ENCODE data around the gene SNRPD1. TPM values are rescaled to one million over a fixed set of nuclear protein-coding genes. Genes with fewer than 3 reads are reported as not detected.
A peak's percentile ranks its signal among the peaks of the same experiment; 100 is the strongest.
"Not testable (repeated sequence)": the region's sequence is repeated elsewhere in the genome, so short reads cannot be mapped to it uniquely, and the experiment has no call there.

The SNRPD1 gene
- total RNA-seq, 1 donor from 2014 or later, result 37.7 TPM

GRCh38 chr18:21662581-21662980 lies 50.5 kb downstream of the SNRPD1 start:
- Mint-ChIP-seq H3K4me3 (ENCODE audit: unreplicated experiment) (no peak overlapping the region), H3K27me3 (ENCODE audit: unreplicated experiment) (no peaks in the 10 kb centered on the region), H3K27ac (ENCODE audit: unreplicated experiment) (no peak overlapping the region), H3K4me1 (ENCODE audit: unreplicated experiment) (peaks cover 4% of the 10 kb centered on the region), H3K36me3 (ENCODE audit: unreplicated experiment) (no peaks in the 10 kb centered on the region), H3K9me3 (ENCODE audit: unreplicated experiment) (no peaks in the 10 kb centered on the region)
- TF ChIP-seq, protein P1, sequence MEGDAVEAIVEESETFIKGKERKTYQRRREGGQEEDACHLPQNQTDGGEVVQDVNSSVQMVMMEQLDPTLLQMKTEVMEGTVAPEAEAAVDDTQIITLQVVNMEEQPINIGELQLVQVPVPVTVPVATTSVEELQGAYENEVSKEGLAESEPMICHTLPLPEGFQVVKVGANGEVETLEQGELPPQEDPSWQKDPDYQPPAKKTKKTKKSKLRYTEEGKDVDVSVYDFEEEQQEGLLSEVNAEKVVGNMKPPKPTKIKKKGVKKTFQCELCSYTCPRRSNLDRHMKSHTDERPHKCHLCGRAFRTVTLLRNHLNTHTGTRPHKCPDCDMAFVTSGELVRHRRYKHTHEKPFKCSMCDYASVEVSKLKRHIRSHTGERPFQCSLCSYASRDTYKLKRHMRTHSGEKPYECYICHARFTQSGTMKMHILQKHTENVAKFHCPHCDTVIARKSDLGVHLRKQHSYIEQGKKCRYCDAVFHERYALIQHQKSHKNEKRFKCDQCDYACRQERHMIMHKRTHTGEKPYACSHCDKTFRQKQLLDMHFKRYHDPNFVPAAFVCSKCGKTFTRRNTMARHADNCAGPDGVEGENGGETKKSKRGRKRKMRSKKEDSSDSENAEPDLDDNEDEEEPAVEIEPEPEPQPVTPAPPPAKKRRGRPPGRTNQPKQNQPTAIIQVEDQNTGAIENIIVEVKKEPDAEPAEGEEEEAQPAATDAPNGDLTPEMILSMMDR (IDR thresholded peaks at IDR 0.05), result no peak
- no peak for DNase-seq (ENCODE audit: extremely low spot score, unreplicated experiment)

DNA sequence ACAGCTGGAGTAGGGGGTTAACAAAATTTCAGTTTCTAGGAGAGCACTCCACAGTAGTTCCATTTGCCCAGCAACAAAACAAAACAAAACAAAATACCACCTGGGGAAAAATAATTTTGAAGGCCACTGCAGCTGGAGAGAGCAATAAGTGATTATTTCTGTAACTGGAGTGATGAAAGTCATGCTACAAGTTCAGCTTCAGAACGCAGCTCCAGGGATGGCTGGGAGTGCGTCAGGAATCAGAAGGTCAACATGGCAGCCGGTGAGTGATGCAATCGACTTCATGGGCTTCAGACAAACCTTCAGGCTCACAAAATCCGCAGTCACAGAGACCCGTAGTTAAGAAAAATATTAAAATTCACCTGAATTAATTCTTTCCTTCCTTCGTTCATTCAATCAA lies 51.5 kb downstream of the SNRPD1 start:
- DNase-seq (ENCODE audit: extremely low spot score, unreplicated experiment), result no peak
- H3K27ac Mint-ChIP-seq (ENCODE audit: unreplicated experiment), result no peak overlapping the region
- H3K4me3 Mint-ChIP-seq (ENCODE audit: unreplicated experiment), result no peak overlapping the region
- no peaks in the 10 kb centered on the region for H3K9me3 Mint-ChIP-seq (ENCODE audit: unreplicated experiment)
- peaks cover 4% of the 10 kb centered on the region for H3K4me1 Mint-ChIP-seq (ENCODE audit: unreplicated experiment)
- TF ChIP-seq, protein P1 (IDR thresholded peaks at IDR 0.05), result no peak
- no peaks in the 10 kb centered on the region for H3K27me3 Mint-ChIP-seq (ENCODE audit: unreplicated experiment)
- H3K36me3 Mint-ChIP-seq (ENCODE audit: unreplicated experiment), result no peaks in the 10 kb centered on the region

DNA sequence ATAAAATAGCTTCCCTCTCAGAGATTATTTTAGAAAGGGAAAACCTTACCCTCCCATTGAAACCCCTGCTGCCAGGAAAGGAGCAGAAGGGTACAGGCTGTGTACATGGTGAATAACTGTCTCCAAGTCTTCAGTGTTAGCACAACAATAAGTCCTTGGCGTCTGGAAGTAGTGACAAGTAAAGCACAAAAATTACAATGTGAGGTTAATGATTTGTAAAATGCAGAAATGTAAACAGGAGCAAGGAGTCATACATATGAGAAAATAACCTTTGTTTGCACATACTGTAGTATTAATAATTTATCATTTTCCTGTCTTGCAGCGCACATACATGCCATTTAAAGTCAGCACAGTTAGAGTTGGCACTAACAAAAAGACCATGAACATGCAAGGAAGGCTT lies 52.0 kb downstream of the SNRPD1 start:
- Mint-ChIP-seq H3K4me1 (ENCODE audit: unreplicated experiment) (peaks cover 4% of the 10 kb centered on the region), H3K36me3 (ENCODE audit: unreplicated experiment) (no peaks in the 10 kb centered on the region), H3K4me3 (ENCODE audit: unreplicated experiment) (no peak overlapping the region), H3K9me3 (ENCODE audit: unreplicated experiment) (no peaks in the 10 kb centered on the region), H3K27ac (ENCODE audit: unreplicated experiment) (no peak overlapping the region), H3K27me3 (ENCODE audit: unreplicated experiment) (no peaks in the 10 kb centered on the region)
- TF ChIP-seq, protein P1 (IDR thresholded peaks at IDR 0.05), result no peak
- DNase-seq (ENCODE audit: extremely low spot score, unreplicated experiment), result no peak

DNA sequence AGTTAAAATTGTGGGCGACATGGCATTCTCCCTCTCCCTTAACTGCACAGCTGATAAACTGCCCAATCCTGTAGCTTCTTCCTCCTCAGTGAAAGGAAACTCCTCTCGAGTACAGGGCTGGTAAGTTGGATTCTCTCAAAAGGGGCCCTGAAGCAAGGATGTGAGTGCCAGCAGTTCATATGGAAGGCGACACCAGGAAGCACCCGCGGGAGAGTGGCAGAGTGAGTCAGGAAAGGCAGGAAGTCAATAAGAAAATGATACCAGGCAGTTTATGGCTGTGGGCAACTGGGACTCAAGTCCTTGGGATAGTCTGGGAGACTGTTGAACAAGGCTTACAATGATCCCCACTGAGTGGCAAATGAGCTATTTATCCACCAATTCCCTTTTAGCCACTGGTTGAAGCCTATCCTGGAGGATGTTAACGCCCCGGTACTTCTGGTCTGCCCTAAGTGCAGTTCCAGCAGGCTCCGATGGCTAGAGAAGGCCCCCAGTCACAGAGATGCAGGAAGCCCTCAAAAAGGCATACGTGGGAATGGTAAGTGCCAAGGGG lies 57.7 kb downstream of the SNRPD1 start:
- Mint-ChIP-seq H3K4me3 (ENCODE audit: unreplicated experiment) (no peak overlapping the region), H3K36me3 (ENCODE audit: unreplicated experiment) (no peaks in the 10 kb centered on the region), H3K27ac (ENCODE audit: unreplicated experiment) (peak overlapping the region; percentile 46), H3K27me3 (ENCODE audit: unreplicated experiment) (no peaks in the 10 kb centered on the region), H3K4me1 (ENCODE audit: unreplicated experiment) (peaks cover 7% of the 10 kb centered on the region), H3K9me3 (ENCODE audit: unreplicated experiment) (no peaks in the 10 kb centered on the region)
- no peak for DNase-seq (ENCODE audit: extremely low spot score, unreplicated experiment)
- TF ChIP-seq, protein P1 (IDR thresholded peaks at IDR 0.05), result no peak

DNA sequence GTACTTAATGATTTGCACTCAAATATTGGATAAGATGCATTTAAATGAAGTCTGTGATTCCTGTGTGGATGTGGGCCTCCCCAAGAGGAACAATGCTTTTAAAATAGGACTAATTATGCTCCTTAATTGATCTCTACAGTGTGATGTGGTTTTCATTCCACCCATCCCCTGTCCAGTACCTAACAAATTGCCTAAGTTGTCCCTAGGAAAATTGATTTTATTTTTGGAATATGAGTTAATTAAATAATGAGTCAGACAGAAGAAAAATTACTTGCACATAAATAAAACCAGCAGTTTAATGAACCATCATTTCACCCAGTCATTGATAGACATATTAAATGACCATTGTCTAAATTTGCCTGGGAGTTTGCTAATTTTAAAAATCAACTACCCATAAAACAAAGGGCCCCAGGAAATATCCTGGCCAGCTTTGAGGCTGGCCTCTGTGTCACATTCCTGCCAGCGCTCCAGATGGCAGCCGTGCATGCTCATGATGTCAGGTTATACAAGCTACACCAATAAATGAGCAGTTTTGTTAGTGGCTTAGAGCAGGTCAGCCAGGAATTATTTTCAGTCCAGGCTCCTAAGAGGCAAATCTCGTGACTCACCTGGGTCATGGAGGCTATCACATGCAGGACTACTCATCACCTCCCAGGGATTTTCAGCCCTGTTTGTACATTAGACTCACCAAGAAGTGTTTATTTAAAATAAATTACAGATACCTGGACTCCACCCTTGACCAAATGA lies 60.6 kb downstream of the SNRPD1 start:
- TF ChIP-seq, protein P1 (IDR thresholded peaks at IDR 0.05), result no peak
- Mint-ChIP-seq H3K9me3 (ENCODE audit: unreplicated experiment) (no peaks in the 10 kb centered on the region), H3K4me1 (ENCODE audit: unreplicated experiment) (peaks cover 7% of the 10 kb centered on the region), H3K27me3 (ENCODE audit: unreplicated experiment) (no peaks in the 10 kb centered on the region), H3K36me3 (ENCODE audit: unreplicated experiment) (no peaks in the 10 kb centered on the region), H3K27ac (ENCODE audit: unreplicated experiment) (no peak overlapping the region), H3K4me3 (ENCODE audit: unreplicated experiment) (no peak overlapping the region)
- no peak for DNase-seq (ENCODE audit: extremely low spot score, unreplicated experiment)

DNA sequence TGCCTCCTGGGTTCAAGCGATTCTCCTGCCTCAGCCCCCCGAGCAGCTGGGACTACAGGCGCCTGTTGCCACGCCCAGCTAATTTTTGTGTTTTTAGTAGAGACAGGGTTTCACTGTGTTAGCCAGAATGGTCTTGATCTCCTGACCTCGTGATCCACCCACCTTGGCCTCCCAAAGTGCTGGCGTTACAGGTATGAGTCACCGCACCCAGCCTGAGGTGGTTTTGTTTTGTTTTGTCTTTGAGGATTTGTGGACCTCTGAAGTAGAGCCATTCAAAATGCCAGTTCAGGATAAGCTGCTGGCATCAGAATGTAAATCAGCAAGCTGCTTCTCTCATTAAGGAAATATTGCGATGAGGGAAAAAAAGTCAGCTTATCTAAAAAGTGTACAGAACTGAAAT lies 63.2 kb downstream of the SNRPD1 start:
- not testable (repeated sequence) for H3K27ac Mint-ChIP-seq (ENCODE audit: unreplicated experiment); DNase-seq (ENCODE audit: extremely low spot score, unreplicated experiment); H3K4me1 Mint-ChIP-seq (ENCODE audit: unreplicated experiment); H3K36me3 Mint-ChIP-seq (ENCODE audit: unreplicated experiment); H3K27me3 Mint-ChIP-seq (ENCODE audit: unreplicated experiment); H3K4me3 Mint-ChIP-seq (ENCODE audit: unreplicated experiment); H3K9me3 Mint-ChIP-seq (ENCODE audit: unreplicated experiment)
